ENCODE measurements around the gene SGMS2. TPM values are rescaled to one million over a fixed set of nuclear protein-coding genes. Genes with fewer than 3 reads are reported as not detected.

The SGMS2 gene
- total RNA-seq, 1 donor from 2014 or later: 35.5 TPM

DNA sequence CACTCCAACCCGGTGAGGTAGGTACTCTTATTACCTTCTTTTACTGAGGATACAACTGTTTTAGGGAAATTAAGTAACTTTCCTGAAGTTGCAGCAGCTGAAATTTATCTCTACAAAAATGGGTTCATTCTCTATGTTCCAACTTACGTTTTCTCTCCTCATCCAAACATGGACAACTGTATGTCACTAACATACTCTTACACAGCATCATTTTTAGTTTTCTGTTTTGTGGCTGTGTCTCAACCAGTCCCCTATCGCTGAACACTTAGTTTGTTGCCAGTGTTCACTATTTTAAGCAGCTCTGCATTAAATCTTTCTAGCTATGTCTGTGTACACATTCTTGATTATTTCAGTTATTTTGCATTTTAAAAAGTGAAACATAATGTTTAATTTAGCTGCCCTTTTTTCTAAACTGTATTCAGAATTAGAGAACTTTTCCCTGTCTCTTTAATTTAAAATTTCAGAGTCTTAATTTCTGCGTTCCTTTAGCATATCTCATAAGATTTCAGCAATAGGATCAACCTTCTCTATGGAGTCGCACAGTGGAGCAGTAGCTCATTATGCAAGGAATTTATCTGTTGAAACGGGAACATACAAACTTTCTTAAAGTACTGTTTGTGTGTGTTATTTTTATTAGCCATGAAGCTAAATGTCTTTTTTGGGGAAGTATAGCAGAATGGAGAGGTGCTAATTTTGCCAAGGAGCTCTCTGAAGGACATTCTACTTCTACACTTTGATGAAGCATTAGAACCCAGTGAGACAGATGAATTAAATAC is 3.8 kb downstream of the SGMS2 start:
- no peak for DNase-seq (ENCODE audit: low read depth in 2 of 2)

GRCh38 chr4:107831140-107831539 is 6.4 kb downstream of the SGMS2 start:
- DNase-seq (ENCODE audit: low read depth in 2 of 2): no peak

GRCh38 chr4:107832275-107832807 is 7.6 kb downstream of the SGMS2 start:
- no peak for DNase-seq (ENCODE audit: low read depth in 2 of 2)

- DNase-seq (ENCODE audit: low read depth in 2 of 2): no peak
Measured at GRCh38 chr4:107834241-107834794, 9.6 kb downstream of the SGMS2 start.

- peak in 1 of 2 donors; percentile 9 for DNase-seq (ENCODE audit: low read depth in 2 of 2)
Measured at GRCh38 chr4:107835406-107835805, 10.7 kb downstream of the SGMS2 start.

- no peak for DNase-seq (ENCODE audit: low read depth in 2 of 2)
Measured at GRCh38 chr4:107837317-107837716, 12.6 kb downstream of the SGMS2 start.

DNA sequence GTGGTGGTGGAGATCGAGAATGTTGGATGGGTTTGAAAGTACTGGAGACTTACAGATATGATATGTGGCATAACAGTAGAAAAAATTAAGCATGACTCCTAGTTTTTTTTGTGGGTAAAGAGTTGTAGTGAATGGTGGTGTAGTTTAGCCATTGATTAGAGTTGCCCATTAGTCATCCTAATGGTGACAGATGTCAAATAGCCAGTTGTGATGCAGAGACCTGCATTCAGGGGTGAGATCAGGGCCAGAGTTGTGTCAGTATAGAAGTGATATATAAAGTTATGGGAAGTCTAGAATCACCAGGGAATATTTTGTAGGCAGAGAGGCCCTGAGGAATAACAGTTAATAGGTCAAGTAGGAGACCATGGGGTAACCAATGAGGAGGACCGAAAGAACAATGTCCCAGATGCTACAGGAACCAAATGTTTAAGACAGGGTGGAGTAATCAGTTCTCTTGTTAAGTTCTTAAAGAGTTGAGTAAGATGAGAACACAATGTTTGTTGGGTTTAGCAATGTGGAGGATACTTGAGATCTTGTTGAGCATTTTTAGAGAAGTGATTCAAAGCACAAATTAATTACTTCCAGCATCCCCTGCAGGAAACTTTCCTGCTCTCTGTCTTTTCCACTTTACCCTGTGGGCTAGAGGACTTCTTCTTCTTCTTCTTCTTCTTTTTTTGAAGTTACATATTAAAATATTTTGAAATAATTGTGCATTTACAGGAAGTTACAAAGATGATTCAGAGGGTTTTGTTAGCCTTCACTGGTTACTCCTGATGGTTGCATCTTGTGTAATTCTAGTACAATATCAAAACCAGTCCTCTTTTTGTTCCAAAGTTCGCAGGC is 13.3 kb downstream of the SGMS2 start:
- DNase-seq (ENCODE audit: low read depth in 2 of 2): peak in 1 of 2 donors; percentile 21

- peak; percentile 11 to 43 for DNase-seq (ENCODE audit: low read depth in 2 of 2)
Measured at GRCh38 chr4:107838861-107839565, 14.3 kb downstream of the SGMS2 start.

GRCh38 chr4:107843391-107843790 is 18.7 kb downstream of the SGMS2 start:
- DNase-seq (ENCODE audit: low read depth in 2 of 2): peak; percentile 10

DNA sequence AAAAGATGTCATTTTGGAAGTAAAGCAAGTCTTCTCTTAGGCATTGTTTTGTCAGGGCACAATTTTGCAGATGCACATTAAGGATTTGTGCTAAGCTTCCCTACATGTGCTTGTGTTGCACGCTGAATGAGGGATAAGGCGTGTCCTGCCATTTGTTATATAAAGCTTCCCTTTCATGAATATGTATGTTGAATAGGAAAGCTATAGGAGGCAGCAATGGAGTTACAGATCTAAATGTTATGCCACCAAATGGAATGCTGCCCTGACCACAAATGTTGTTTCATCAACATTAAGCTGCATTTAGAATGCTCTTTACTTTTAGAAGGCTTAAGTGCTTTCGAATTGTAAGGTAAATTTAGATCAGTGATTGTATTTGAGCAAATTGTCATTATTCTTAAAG is 20.9 kb downstream of the SGMS2 start:
- DNase-seq (ENCODE audit: low read depth in 2 of 2): no peak

- DNase-seq (ENCODE audit: low read depth in 2 of 2): no peak
Measured at GRCh38 chr4:107850438-107850837, 25.7 kb downstream of the SGMS2 start.

GRCh38 chr4:107853444-107854355 is 29.0 kb downstream of the SGMS2 start:
- DNase-seq (ENCODE audit: low read depth in 2 of 2): peak in 1 of 2 donors; percentile 42

- DNase-seq (ENCODE audit: low read depth in 2 of 2): peak in 1 of 2 donors; percentile 12
Measured at GRCh38 chr4:107854356-107855022, 29.8 kb downstream of the SGMS2 start.

GRCh38 chr4:107855723-107856122 is 31.0 kb downstream of the SGMS2 start:
- no peak for DNase-seq (ENCODE audit: low read depth in 2 of 2)

DNA sequence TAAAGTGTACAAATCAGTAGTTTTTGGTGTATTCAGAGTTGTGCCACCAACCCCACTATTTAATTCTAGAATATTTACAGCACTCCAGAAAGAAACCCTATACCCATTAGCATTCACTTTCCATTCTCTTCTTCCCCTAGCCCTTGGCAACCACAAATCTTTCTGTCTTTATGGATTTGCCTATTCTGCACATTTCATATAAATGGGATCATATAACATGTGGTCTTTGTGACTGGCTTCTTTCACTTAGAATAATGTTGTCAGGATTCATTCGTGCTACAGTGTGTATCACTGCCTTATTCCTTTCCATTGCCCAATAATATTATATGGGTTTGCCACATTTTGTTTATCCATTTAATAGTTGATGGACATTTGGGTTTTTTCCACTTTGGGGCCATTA is 32.2 kb downstream of the SGMS2 start:
- no peak for DNase-seq (ENCODE audit: low read depth in 2 of 2)

DNA sequence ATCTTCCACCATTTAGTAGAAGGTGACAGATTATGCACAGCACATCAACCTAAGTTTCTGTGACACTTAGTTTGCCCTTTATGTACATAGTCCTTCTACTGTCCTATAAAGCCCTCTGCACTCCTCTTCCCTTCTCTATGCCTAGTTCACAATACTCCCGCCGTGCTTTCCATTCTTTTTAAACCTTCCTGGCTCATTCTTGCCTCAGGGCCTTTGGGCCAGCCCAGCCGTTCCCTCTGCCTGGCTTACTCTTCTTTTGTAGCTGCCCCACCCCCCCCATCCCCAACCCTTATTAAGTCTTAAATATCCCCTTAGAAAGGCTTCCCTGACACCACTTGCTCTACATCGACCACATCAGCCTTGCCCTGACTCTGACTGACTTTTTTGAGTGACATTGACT is 33.0 kb downstream of the SGMS2 start:
- no peak for DNase-seq (ENCODE audit: low read depth in 2 of 2)

DNA sequence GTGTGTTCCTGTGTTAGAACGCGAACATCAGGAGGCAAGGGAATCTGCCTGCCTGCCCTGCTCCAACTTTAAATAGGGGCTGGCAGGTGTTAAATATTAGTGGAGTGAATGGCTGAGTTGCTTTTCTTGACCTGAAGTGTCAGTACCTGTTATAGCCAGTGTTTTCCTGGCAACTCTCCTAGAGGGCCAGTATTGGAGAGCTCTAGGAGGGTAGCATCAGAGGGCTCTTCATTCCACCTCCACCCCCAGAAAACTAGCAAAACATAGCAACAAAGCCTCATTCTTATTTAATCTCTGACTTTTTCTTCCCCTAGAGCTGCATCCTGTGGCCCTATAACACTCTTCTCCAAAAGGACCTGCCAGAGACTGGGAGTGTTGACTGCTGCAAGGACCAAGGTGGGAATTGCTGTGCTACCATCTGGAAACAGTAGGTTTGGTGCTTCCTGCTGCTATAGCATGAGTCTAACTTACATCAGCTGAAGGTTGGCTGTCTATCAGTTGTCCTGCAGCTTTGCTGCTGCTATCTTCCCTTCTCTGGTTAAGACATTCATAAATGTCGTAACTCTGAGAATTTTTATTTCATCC is 33.5 kb downstream of the SGMS2 start:
- no peak for DNase-seq (ENCODE audit: low read depth in 2 of 2)

GRCh38 chr4:107862658-107863057 is 37.9 kb downstream of the SGMS2 start:
- DNase-seq (ENCODE audit: low read depth in 2 of 2): peak; percentile 95 to 97

GRCh38 chr4:107863416-107863815 is 38.7 kb downstream of the SGMS2 start:
- DNase-seq (ENCODE audit: low read depth in 2 of 2): peak; percentile 17 to 31
